Stimulated activated CD8-positive, alpha-beta memory T cell treated with anti-CD3 and anti-CD28 coated beads, Interleukin-12 subunit alpha, Interleukin-12 subunit beta, amount 100 ng/mL, for 4 hours (primary cell): Measurements from ENCODE around the gene PRR11.
A peak's percentile ranks its signal among the peaks of the same experiment; 100 is the strongest.
"Not testable (repeated sequence)": the region's sequence is repeated elsewhere in the genome, so short reads cannot be mapped to it uniquely, and the experiment has no call there.

Experiments used
- DNase-seq: peaks from one replicate; pipeline ENCODE4 v3.0.0-alpha.2; 2020; ENCODE audit warnings: low read depth

The PRR11 gene

GRCh38 chr17:59151591-59151990 is 4.0 kb upstream of the PRR11 start:
- no peak for DNase-seq

- DNase-seq: no peak
Observed at GRCh38 chr17:59152925-59153324, 2.6 kb upstream of the PRR11 start.

- peak; percentile 8 for DNase-seq
Observed at GRCh38 chr17:59154292-59154720, 1.2 kb upstream of the PRR11 start.

GRCh38 chr17:59154721-59155438 is 666 bp upstream of the PRR11 start, which contains the start of gene SKA2:
Gene SKA2, minus strand, starts transcription at chr17:59155186. Its CDS starts 23 bp downstream, at chr17:59155163.
- peak; percentile 90 for DNase-seq

GRCh38 chr17:59160157-59161025 is 4.8 kb downstream of the PRR11 start:
- no peak for DNase-seq

- no peak for DNase-seq
Observed at GRCh38 chr17:59161477-59161876, 5.9 kb downstream of the PRR11 start.

GRCh38 chr17:59165933-59166342 is 10.4 kb downstream of the PRR11 start:
- no peak for DNase-seq

GRCh38 chr17:59167571-59168001 is 12.0 kb downstream of the PRR11 start:
- DNase-seq: no peak

GRCh38 chr17:59172436-59173004 is 17.0 kb downstream of the PRR11 start:
- no peak for DNase-seq

- DNase-seq: no peak
Observed at GRCh38 chr17:59174671-59175070, 19.1 kb downstream of the PRR11 start.

GRCh38 chr17:59175076-59175475 is 19.5 kb downstream of the PRR11 start:
- no peak for DNase-seq

GRCh38 chr17:59178266-59178985 is 22.9 kb downstream of the PRR11 start:
- no peak for DNase-seq

- DNase-seq: not testable (repeated sequence)
Observed at GRCh38 chr17:59179601-59180000, 24.1 kb downstream of the PRR11 start.

- DNase-seq: no peak
Observed at GRCh38 chr17:59180626-59181025, 25.1 kb downstream of the PRR11 start.

- DNase-seq: no peak
Observed at GRCh38 chr17:59181481-59181880, 25.9 kb downstream of the PRR11 start.

GRCh38 chr17:59185997-59186396 is 30.5 kb downstream of the PRR11 start:
- DNase-seq: no peak

GRCh38 chr17:59186850-59187249 is 31.3 kb downstream of the PRR11 start:
- DNase-seq: no peak

GRCh38 chr17:59190806-59191205 is 35.3 kb downstream of the PRR11 start:
- no peak for DNase-seq

- no peak for DNase-seq
Observed at GRCh38 chr17:59193336-59193862, 37.9 kb downstream of the PRR11 start.

GRCh38 chr17:59199398-59199797 is 43.9 kb downstream of the PRR11 start:
- no peak for DNase-seq

- no peak for DNase-seq
Observed at GRCh38 chr17:59202320-59202719, 46.8 kb downstream of the PRR11 start.

- no peak for DNase-seq
Observed at GRCh38 chr17:59219370-59219769, 63.8 kb downstream of the PRR11 start.
